H1 (cell line): ENCODE measurements around the gene SPIRE1. TPM values are rescaled to one million over a fixed set of nuclear protein-coding genes. Genes with fewer than 3 reads are reported as not detected.
"Not testable (repeated sequence)": the region's sequence is repeated elsewhere in the genome, so short reads cannot be mapped to it uniquely, and the experiment has no call there.

ENCODE experiments used
- CTCF ChIA-PET: fragments of 300-600 bp; sonication (Branson Sonifier 250); formaldehyde crosslinking; loops from one replicate; lab custom pipeline; 2021; ENCODE audit not compliant: partially characterized antibody; lab: Charles Lee
- POLR2A ChIA-PET: fragments of 300-600 bp; sonication (Branson Sonifier 250); formaldehyde crosslinking; loops from one replicate; lab custom pipeline; 2021; ENCODE audit warnings: inconsistent platforms; ENCODE audit not compliant: partially characterized antibody; lab: Charles Lee
- DNase-seq, 2 experiments: peaks; one replicate each; pipeline versions ENCODE4 v3.0.0 to v3.0.0-alpha.2; 2010 to 2022; ENCODE audit warnings: low spot score in 2 of 2, low read depth in 1 of 2, mixed read lengths in 1 of 2
- FAIRE-seq: peaks from 2 replicates; lab custom pipeline; 2011; peaks lifted over from hg19 to GRCh38; lab: Jason Lieb, UNC
- H2AFZ ChIP-seq: 2 replicates; pipeline ENCODE4 v1.8.1; 2012; ENCODE audit warnings: low read length, inconsistent platforms
- H2AK5ac ChIP-seq: 2 replicates; pipeline ENCODE4 v1.6.1; 2013; ENCODE audit warnings: low read depth, low read length
- H2BK120ac ChIP-seq: replicated peaks from 2 replicates; pipeline ENCODE3; 2013; ENCODE audit warnings: low read depth, low read length, inconsistent platforms
- H2BK12ac ChIP-seq: 2 replicates; pipeline ENCODE4 v1.6.1; 2013; ENCODE audit warnings: low read depth, low read length
- H2BK15ac ChIP-seq: 2 replicates; pipeline ENCODE4 v1.6.1; 2013; ENCODE audit warnings: low read length
- H2BK20ac ChIP-seq: 2 replicates; pipeline ENCODE4 v1.6.1; 2013; ENCODE audit warnings: low read length
- H2BK5ac ChIP-seq: 2 replicates; pipeline ENCODE4 v1.6.1; 2013; ENCODE audit warnings: low read depth, low read length
- H3K14ac ChIP-seq: 2 replicates; pipeline ENCODE4 v1.6.1; 2013; ENCODE audit warnings: inconsistent platforms; ENCODE audit not compliant: insufficient read length
- H3K18ac ChIP-seq: 2 replicates; pipeline ENCODE4 v1.6.1; 2013; ENCODE audit warnings: low read length; ENCODE audit errors: extremely low read depth
- H3K23ac ChIP-seq: 2 replicates; pipeline ENCODE4 v1.6.1; 2013; ENCODE audit warnings: inconsistent platforms; ENCODE audit not compliant: insufficient read length
- H3K23me2 ChIP-seq: 2 replicates; pipeline ENCODE4 v1.6.1; 2013; ENCODE audit warnings: low read depth, low read length
- H3K27ac ChIP-seq: 2 replicates; pipeline ENCODE4 v1.6.1; 2011; ENCODE audit warnings: low read depth, low read length, inconsistent platforms
- H3K27me3 ChIP-seq, 4 experiments: replicated peaks in 1 of 4; 1 replicate in 1 of 4; 2 replicates in 3 of 4; pipeline versions ENCODE4 v1.6.1 to v1.8.1; 2011 to 2013; ENCODE audit warnings: low read length in 3 of 4, mild to moderate bottlenecking in 3 of 4, inconsistent platforms in 2 of 4, mixed read lengths in 2 of 4, moderate library complexity in 1 of 4; ENCODE audit not compliant: control insufficient read depth in 3 of 4, insufficient read depth in 3 of 4; ENCODE audit errors: extremely low read depth in 1 of 4
- H3K36me3 ChIP-seq, 4 experiments: 2 replicates each; pipeline versions ENCODE4 v1.6.1 to v1.8.1; 2011 to 2013; ENCODE audit warnings: mild to moderate bottlenecking in 4 of 4, low read length in 3 of 4, moderate library complexity in 2 of 4, control low read depth in 1 of 4, inconsistent platforms in 1 of 4; ENCODE audit not compliant: insufficient read depth in 4 of 4, control insufficient read depth in 2 of 4
- H3K4ac ChIP-seq: replicated peaks from 2 replicates; pipeline ENCODE3; 2013; ENCODE audit warnings: low read length, low read depth, mixed read lengths, inconsistent platforms; ENCODE audit not compliant: insufficient read length
- H3K4me1 ChIP-seq, 4 experiments: replicated peaks in 1 of 4; 1 replicate in 1 of 4; 2 replicates in 3 of 4; pipeline versions ENCODE4 v1.6.1 to v1.8.1; 2011 to 2013; ENCODE audit warnings: low read length in 3 of 4, inconsistent platforms in 2 of 4, mixed read lengths in 1 of 4; ENCODE audit not compliant: insufficient read depth in 4 of 4, control insufficient read depth in 3 of 4
- H3K4me2 ChIP-seq, 2 experiments: 2 replicates each; pipeline versions ENCODE4 v1.6.1 to v1.8.1; 2011 to 2013; ENCODE audit warnings: low read depth in 2 of 2, low read length in 2 of 2, control low read depth in 1 of 2, inconsistent platforms in 1 of 2, mild to moderate bottlenecking in 1 of 2; ENCODE audit not compliant: insufficient read depth in 1 of 2
- H3K4me3 ChIP-seq, 4 experiments: fragments of 200-600, 300-600 bp in 1 of 4; sonication (generic), shearing (Covaris generic), sonication (Bioruptor Twin) in 1 of 4; 2 replicates each; pipeline versions ENCODE4 v1.5.1 to v1.8.1; 2011 to 2016; ENCODE audit warnings: low read length in 4 of 4, low read depth in 3 of 4, control low read depth in 2 of 4, inconsistent platforms in 2 of 4, mild to moderate bottlenecking in 2 of 4, mixed read lengths in 1 of 4, moderate library complexity in 1 of 4; ENCODE audit not compliant: insufficient read depth in 2 of 4; ENCODE audit errors: extremely low read depth in 1 of 4
- H3K56ac ChIP-seq: replicated peaks from 2 replicates; pipeline ENCODE3; 2013; ENCODE audit warnings: low read depth, mild to moderate bottlenecking, mixed read lengths, low read length, inconsistent platforms; ENCODE audit not compliant: insufficient read length
- H3K79me1 ChIP-seq: 2 replicates; pipeline ENCODE4 v1.6.1; 2013; ENCODE audit warnings: low read depth, low read length, control low read depth
- H3K79me2 ChIP-seq, 2 experiments: 2 replicates each; pipeline versions ENCODE4 v1.6.1 to v1.8.1; 2012 to 2013; ENCODE audit warnings: low read length in 2 of 2, mild to moderate bottlenecking in 2 of 2, inconsistent platforms in 1 of 2; ENCODE audit not compliant: insufficient read depth in 2 of 2, control insufficient read depth in 1 of 2
- H3K9ac ChIP-seq, 4 experiments: replicated peaks in 1 of 4; 1 replicate in 1 of 4; 2 replicates in 3 of 4; pipeline versions ENCODE4 v1.6.1 to v1.8.1; 2011 to 2013; ENCODE audit warnings: low read depth in 3 of 4, low read length in 3 of 4, control low read depth in 2 of 4, mild to moderate bottlenecking in 2 of 4, moderate library complexity in 2 of 4, inconsistent platforms in 1 of 4; ENCODE audit errors: extremely low read depth in 1 of 4
- H3K9me3 ChIP-seq, 2 experiments: 2 replicates each; pipeline versions ENCODE4 v1.6.1 to v1.8.1; 2012 to 2013; ENCODE audit warnings: mild to moderate bottlenecking in 2 of 2, moderate library complexity in 2 of 2, control low read depth in 1 of 2, inconsistent platforms in 1 of 2, low read depth in 1 of 2, low read length in 1 of 2, mixed read lengths in 1 of 2; ENCODE audit not compliant: insufficient read depth in 2 of 2
- H4K20me1 ChIP-seq, 2 experiments: replicated peaks in 1 of 2; 2 replicates each; pipeline versions ENCODE3 to v1.8.1; 2011 to 2013; ENCODE audit warnings: inconsistent platforms in 2 of 2, low read length in 2 of 2, mild to moderate bottlenecking in 1 of 2; ENCODE audit not compliant: insufficient read depth in 2 of 2, control insufficient read depth in 1 of 2
- H4K5ac ChIP-seq: 2 replicates; pipeline ENCODE4 v1.6.1; 2013; ENCODE audit warnings: low read length, low read depth, mixed read lengths, inconsistent platforms; ENCODE audit not compliant: insufficient read length
- H4K8ac ChIP-seq: 2 replicates; pipeline ENCODE4 v1.8.0; 2013; ENCODE audit warnings: mild to moderate bottlenecking, moderate library complexity, low read length, inconsistent platforms; ENCODE audit not compliant: insufficient read depth; ENCODE audit errors: extremely low read depth
- H4K91ac ChIP-seq: replicated peaks from 2 replicates; pipeline ENCODE3; 2013; ENCODE audit warnings: low read length, mixed read lengths, inconsistent platforms; ENCODE audit not compliant: insufficient read length
- WGBS, 2 experiments: shearing (Covaris generic) in 1 of 2; methylation state at CpG; one replicate each; pipeline versions ENCODE4 v1.1.6 to v1.1.7; 2013 to 2015; ENCODE audit warnings: low lambda C conversion rate in 2 of 2, mixed read lengths in 2 of 2, inconsistent platforms in 1 of 2, low coverage in 1 of 2, missing lambda C conversion rate in 1 of 2; ENCODE audit not compliant: insufficient replicate concordance in 2 of 2, insufficient coverage in 1 of 2, insufficient read length in 1 of 2; ENCODE audit errors: extremely low coverage in 1 of 2, missing lambda C conversion rate in 1 of 2; 5-methylcytosine and 5-hydroxymethylcytosine counted together
- polyA plus RNA-seq, 7 experiments: library from polyadenylated mRNA; depleted of rRNA in 3 of 7; stranded (reverse) in 5 of 7; unstranded in 2 of 7; fragments of >200 nt in 5 of 7; fragments of 200-250 nt in 2 of 7; gene quantifications; 1 replicate in 5 of 7; 2 replicates in 1 of 7; 4 replicates in 1 of 7; pipeline versions ENCODE4 v1.2.1 to v1.2.3, GENCODE V29; 2011 to 2013; ENCODE audit warnings: missing spikeins in 2 of 7, mixed read lengths in 2 of 7
- total RNA-seq: library from RNA; stranded (reverse); fragmentation: NEBNext Ultra II Directional; extraction: Animal tissue kit (Norgen Biotek cat#: 25700); gene quantifications from 2 replicates; pipeline ENCODE4 v1.2.1, GENCODE V29; 2021

The SPIRE1 gene
- total and polyA plus RNA-seq, 2 of the 8 experiments (the other 6 are each of a cell fraction or from before 2014, with no cell fraction given), result 6.0 to 21.5 TPM

DNA sequence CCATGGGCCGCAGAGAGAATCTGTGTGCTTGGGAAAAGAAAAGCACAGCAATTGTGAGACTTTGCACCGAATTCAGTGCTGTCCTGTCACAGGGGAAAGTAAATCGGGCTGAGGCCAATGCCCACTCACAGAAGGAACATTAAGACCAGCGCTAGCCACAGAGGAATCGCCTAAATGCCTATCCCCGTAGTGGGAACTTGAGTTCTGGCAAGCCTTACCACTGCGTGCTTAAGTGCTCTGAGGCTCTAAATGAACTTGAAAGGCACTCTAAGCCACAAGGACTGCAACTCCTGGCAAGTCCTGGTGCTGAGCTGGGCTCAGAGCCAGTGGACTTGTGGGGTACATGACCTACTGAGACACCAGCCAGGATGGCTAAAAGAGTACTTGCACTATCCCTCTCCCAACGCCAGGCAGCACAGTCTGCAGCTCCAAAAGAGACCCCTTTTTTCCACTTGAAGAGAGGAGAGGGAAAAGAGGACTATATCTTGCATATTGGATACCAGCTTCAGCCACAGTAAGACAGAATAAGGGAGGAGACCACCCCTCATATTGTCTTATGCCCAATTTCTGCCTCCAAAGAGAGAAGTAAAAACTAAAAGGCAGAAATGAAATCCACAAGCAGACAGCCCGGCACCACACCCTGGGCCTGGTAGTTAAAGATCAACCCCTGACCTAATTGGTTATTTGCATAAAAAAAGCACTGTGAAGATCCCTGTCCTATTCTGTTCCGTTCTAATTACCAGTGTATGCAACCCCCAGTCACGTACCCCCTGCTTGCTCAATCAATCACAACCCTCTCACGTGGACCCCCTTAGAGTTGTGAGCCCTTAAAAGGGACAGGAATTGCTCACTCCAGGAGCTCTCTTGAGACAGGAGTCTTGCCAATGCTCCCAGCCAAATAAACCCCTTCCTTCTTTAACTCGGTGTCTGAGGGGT lies 105.7 kb downstream of the SPIRE1 start:
- WGBS, 2 experiments, result 73% methylated on average over 13 of the region's 13 CpGs; no CpG with 5 or more reads in 1 of the 2 experiments
- H2BK120ac ChIP-seq, H3K79me2 ChIP-seq, H3K36me3 ChIP-seq, H3K4me2 ChIP-seq, H3K23ac ChIP-seq, H3K79me1 ChIP-seq, H2AK5ac ChIP-seq, H2BK20ac ChIP-seq, FAIRE-seq, H2BK5ac ChIP-seq, H3K27me3 ChIP-seq, H4K5ac ChIP-seq, H3K56ac ChIP-seq, H3K14ac ChIP-seq, H2BK12ac ChIP-seq, H2BK15ac ChIP-seq, H3K4me1 ChIP-seq, H3K18ac ChIP-seq, H3K23me2 ChIP-seq, H4K91ac ChIP-seq, H4K20me1 ChIP-seq, H2AFZ ChIP-seq, H3K9ac ChIP-seq, H3K4me3 ChIP-seq, DNase-seq, H3K4ac ChIP-seq, H4K8ac ChIP-seq, H3K27ac ChIP-seq: not testable (repeated sequence)
- peaks cover 16 to 25% of the 10 kb centered on the region in 2 experiments for H3K9me3 ChIP-seq
- CTCF ChIA-PET, result interaction anchor here (0.6 kb wide), 1 partner anchor 47 kb away, joined by 3 read pairs; no protein-coding TSS in a partner anchor
- POLR2A ChIA-PET, result interaction anchor here (0.6 kb wide), 1 partner anchor 442 kb away, joined by 3 read pairs; no protein-coding TSS in a partner anchor
